Peyer's patch (tissue), 4 donors: ENCODE results near the gene FNDC11.

Experiments used
- POLR2A ChIP-seq, 2 donors: fragments of 450-650 bp; IDR thresholded peaks; one replicate each; pipeline ENCODE4 v1.5.1; 2017; ENCODE audit warnings: antibody characterized with exemption in 2 of 2, mild to moderate bottlenecking in 2 of 2, moderate library complexity in 2 of 2
- TF ChIP-seq, protein P1 (sequence below), 6 experiments: fragments of 450-650 bp in 4 of 6; fragments of 200-600 bp in 2 of 6; sonication (generic) in 1 of 6; IDR thresholded peaks; one replicate each; pipeline ENCODE4 v1.5.1; 2017 to 2019; ENCODE audit warnings: antibody characterized with exemption in 6 of 6, mild to moderate bottlenecking in 3 of 6, moderate library complexity in 1 of 6

GRCh38 chr20:63505723-63506122 is 48.2 kb upstream of the FNDC11 start:
- TF ChIP-seq, protein P1, sequence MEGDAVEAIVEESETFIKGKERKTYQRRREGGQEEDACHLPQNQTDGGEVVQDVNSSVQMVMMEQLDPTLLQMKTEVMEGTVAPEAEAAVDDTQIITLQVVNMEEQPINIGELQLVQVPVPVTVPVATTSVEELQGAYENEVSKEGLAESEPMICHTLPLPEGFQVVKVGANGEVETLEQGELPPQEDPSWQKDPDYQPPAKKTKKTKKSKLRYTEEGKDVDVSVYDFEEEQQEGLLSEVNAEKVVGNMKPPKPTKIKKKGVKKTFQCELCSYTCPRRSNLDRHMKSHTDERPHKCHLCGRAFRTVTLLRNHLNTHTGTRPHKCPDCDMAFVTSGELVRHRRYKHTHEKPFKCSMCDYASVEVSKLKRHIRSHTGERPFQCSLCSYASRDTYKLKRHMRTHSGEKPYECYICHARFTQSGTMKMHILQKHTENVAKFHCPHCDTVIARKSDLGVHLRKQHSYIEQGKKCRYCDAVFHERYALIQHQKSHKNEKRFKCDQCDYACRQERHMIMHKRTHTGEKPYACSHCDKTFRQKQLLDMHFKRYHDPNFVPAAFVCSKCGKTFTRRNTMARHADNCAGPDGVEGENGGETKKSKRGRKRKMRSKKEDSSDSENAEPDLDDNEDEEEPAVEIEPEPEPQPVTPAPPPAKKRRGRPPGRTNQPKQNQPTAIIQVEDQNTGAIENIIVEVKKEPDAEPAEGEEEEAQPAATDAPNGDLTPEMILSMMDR (IDR thresholded peaks at IDR 0.05): no peak
- no peak for TF ChIP-seq POLR2A (IDR thresholded peaks at IDR 0.05)
